GM18873 (cell line): ENCODE results near the gene TIAM2.
A peak's percentile ranks its signal among the peaks of the same experiment; 100 is the strongest.
"Not testable (repeated sequence)": the region's sequence is repeated elsewhere in the genome, so short reads cannot be mapped to it uniquely, and the experiment has no call there.

Source experiments
- ATAC-seq: cut with Tn5 transposase; IDR thresholded peaks from one replicate; pipeline ENCODE4 v1.9.1; 2021; ENCODE audit warnings: mild to moderate bottlenecking, moderate library complexity, moderate number of reproducible peaks; ENCODE audit not compliant: unreplicated experiment, low FRiP score

TIAM2 gene

DNA sequence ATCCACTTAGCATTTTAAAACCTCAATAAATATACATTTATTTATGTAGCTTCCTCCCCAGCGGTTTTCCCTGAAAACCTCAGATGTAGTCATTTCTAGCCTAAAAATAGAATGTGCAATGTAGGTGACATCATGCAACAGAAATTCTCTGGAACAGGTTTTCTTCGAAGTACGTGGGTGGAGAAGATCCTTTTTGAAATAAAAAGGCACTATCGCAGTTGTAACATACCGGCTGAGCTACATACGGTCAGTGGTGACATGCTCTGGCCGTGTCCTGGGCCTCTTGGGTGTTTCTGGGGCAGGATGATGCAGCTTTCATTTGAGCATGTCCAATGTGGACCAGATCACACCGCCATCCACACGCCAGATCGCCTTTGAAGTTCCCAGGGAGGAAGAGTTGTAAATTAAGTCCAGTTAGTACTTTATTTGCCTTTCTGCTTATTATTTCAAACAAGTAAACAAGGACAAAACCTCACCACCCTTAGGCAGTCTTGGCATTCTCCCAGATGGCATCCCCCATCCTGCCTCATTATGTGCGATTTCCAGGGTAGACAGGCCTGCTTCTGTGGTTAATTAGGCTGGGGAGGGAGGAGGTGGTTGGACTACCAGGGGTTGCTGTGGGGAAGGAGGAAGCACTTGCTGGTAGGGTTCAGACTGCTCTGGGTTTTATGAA is 159.2 kb downstream of the TIAM2 start:
- ATAC-seq: no peak

DNA sequence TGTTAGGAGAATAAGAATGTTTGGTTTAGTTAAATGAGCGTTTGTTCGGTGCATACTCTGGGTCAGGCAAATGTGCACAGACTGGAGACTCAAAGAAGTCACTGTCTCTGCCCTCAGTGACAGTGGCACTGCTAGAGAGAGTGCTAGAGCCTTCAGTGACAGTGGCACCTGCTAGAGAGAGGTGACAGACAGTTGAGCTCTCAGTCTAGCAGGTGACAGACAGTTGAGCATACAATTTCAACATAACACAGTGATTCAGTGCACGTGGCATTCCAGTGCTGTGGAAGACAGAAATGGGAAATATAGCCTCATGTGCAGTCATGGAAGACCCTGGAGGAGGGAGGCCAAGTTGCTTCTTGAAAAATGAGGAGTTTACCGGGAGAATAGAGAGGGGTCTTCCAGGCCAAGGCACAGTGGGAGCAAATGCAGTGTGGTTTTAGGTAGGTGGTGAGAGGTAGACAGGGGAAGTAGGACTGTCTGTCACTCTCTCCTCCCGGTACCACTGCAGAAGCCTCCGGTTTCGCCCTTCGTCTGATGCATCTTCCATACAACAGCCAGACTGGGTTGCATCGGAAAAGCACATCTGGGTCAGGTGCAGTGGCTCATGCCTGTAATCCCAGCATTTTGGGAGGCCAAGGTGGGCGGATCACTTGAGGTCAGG is 160.8 kb downstream of the TIAM2 start:
- no peak for ATAC-seq

DNA sequence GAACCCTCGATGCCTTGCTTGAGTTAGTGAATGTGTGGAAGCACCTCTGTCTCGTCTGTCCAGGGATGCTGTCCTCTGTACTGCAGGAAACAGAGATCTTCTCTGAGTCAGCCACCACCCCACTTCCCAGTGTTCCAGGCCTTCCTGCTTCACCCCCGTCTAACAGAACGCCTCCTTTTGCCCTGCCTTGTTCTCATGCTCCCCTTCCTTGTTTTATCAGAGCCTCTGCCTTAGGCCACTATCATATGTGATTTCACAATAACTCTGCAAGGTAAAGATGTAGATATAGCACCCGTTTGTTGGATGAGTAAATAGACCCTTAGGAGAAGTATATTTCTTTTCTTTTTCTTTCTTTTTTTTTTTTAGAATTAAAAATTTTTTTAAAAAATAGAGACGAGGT is 162.0 kb downstream of the TIAM2 start:
- no peak for ATAC-seq

DNA sequence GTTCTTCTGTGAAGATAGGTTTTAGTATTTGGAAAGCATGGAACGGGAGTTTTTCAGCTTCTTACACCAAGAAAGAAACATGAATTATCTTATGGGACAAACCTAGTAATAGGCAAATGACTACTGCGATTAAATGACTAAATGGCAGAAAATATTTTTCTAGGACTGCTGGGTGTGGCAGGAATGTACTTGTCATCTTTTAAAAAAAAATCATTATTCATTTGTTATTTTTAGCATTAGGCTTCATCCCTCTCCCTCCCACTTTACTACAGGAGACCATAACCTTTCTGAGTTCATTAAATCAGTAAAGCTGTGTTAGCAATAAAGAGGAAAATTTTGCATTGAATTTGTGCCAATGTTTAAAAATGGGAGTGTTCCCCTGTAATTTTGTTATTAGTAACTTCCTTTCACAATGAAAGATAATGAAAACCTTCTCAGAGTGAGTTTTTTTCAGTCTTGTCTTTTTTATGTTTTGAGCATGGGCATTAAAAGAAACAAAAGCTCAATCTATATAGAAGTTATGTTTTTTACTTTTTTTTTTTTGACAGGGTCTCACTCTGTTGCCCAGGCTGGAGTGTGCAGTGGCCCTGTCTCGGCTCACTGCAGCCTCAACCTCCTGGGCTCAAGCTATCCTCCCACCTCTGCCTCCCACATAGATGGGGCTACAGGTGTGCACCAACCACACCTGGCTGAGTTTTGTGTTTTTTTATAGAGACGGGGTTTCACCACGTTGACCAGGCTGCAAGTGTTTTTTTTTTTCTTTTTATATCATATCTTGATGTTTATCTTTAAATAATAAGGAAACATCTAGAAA is 163.1 kb downstream of the TIAM2 start:
- ATAC-seq: no peak

DNA sequence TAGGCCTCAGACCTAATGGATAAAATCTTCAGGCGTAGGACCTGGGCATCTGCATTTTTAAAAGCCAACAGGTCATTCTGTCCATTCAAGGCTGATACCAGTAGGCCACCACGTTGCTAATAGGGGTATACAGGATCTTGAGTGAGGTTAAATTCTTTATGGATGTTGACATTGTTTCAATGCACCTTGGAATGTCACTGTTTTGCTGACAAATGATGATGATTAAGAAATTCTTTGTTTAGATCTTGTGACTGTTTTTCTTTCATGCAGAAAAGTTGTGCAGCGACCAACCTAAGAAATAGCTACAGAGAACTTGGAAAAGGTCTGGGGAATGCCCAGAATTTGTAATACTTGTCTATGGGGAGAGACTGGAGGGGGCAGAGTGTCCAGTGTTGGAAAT is 167.6 kb downstream of the TIAM2 start:
- ATAC-seq: no peak

DNA sequence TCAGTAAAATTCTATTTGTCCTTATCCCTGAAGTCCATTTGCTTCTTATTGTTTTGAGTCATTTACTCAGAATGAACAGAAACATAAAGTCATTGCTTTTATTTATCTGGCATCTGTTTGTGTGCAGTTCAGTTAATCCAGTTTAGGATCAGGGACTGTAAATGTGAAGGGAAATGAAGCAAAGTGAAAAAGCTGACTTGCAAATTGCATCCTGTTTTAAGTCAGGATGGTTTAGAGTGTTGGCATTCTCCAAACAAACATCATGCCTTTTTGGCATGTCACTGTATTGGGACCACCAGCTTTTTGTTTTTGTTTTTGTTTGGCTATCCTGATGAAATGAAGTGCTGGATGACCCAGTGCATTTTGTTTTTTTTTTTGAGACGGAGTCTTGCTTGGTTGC is 168.5 kb downstream of the TIAM2 start:
- ATAC-seq: no peak

DNA sequence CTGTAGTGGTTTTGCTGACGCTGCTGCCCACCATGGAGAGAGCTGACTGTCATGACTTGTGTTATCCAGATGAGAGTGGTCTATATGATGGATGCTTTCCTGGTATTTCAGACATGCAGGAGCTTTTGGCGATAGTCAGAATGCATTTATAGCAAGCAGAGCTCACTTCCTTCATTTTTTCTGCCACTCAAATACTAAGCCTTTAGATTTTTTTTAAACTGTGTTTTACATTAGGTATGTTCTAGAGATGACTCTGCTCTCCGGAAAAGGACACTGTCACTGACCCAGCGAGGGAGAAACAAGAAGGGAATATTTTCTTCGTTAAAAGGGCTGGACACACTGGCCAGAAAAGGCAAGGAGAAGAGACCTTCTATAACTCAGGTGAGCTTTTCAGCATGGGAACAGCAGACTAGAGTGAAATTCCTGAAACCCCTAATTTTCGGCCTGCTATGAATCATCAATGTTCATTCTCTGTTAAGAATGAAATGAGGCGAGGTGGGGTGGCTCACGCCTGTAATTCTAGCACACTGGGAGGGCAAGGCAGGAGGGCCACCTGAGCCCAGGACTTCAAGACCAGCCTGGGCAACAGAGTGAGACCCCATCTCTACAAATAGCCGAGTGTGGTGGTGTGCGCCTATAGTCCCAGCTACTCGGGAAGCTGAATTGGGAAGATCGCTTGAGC is 170.1 kb downstream of the TIAM2 start:
- no peak for ATAC-seq

DNA sequence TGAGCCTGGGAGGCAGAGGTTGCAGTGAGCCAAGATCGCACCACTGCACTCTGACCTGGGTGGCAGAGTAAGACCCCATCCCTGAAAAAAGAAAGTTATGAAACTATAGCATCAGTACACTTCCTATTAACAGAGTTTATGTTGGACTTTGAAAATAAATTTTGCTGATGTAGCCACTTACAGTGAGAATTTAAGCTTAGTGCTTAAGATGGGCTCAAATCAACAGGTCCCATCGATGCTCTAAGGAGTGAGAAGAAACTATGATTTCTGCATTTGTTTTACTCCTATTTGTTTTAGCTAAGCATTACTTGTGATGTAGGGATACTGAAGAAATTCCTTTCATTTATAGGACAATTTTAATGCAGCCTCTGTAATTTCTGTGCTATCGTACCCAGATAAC is 175.4 kb downstream of the TIAM2 start:
- ATAC-seq: no peak

DNA sequence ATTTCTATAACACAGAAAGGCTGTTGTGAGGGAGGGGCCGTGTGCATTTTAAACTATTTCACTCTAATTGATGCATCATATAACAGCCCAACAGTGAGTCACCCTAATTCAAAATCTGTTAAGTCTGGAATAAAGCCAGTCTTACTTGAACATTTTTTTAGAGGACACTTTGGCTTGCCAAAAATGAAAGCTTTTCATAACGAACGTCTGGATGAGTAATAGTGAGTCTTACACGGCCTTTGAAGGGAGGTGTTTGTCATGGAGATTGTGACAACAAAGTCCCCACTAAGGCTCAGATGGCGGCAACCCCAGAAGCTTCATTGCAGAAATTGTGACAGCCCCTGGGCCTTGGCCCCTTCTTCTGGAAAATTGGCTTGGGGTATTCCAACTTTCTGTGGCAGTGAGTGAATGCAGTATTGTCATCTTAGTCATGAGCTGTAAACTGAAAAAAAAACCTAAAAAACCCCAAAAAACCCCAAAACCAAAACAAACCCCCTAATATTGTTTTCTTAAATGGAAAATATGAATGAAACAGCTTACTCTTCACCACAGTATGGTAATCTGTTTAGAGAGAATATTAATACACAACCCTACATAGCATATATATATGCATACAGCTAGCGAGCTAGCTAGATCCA is 176.1 kb downstream of the TIAM2 start:
- ATAC-seq: peak; percentile 70

DNA sequence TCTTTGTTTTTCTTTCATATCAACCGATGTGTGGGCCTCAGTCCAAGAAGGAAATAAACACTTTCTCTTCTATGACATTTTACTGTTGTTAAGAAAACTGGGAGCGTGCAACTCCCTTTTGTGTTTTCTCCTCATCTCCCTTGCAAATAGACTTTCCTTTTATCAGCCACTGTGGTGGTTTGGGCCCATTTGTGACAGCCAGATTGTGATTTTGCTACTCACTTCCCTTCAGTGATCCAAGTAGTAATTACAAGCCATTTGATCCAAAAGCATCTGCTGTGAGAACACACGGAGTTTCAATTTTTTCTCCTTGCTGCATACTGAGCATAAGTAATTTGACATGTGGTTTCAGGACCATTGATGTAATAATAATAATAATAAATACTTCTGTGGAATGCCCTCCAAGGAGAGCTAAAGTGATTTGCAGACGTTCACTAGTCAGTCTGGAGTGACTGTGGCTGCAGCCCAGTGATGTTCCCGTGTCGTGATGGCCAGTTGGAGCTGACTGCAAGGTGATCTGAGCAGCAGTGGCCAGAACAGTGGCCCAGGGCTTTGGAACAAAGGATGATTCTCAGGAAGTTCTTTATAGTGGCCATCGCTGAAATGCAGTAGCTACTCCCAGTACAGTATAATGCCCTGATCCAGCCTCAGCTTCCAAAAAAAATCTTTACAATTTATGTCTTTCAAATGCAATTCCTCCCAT is 176.8 kb downstream of the TIAM2 start:
- ATAC-seq: peak; percentile 7

DNA sequence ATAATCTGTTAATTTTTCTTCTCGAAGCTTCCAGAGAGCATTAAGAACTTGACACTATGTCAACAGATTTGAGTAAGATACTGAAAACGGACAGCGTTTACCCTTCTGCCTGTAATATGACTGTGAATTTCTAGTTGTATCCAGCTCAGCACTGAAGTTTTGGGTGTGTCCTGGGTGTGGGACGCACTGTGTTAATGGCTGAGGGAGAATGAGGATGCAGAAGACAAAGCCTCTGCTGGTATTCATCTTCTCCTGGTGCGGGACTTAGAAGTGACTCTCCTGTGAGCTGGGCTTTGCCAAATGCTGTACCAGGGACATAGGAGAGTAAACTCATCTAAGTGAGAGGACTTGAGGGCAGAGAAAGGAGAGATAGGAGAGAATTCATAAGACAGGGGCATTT is 178.4 kb downstream of the TIAM2 start:
- no peak for ATAC-seq

DNA sequence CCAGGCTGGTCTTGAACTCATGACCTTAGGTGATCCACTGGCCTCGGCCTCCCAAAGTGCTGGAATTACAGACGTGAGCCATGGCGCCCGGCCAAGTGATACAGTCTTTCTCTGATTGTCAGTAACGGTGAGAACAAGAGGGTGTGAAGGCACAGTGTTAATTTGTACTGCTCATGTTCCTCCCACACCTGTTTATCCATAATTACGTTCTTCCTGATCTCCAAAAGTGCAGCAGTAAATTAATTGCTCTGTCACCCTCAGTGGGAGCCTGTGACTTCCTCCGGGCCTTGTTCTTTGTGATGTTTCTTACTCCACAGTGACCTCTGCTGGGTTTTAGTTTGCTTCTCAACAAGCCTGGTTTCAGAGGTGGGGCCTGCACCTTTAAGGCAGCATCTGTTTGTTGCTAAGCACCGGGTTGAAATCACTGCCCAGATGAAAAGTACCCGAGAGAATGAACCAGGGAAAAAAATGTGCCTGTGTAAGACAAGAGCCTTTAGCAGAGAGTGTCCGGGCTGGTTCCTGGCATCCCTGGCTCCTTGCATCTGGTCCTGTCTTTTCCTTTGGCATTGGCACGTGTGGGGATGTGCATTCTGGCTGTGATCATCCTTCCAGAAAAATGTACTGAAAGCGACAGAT is 179.6 kb downstream of the TIAM2 start:
- peak; percentile 48 for ATAC-seq

DNA sequence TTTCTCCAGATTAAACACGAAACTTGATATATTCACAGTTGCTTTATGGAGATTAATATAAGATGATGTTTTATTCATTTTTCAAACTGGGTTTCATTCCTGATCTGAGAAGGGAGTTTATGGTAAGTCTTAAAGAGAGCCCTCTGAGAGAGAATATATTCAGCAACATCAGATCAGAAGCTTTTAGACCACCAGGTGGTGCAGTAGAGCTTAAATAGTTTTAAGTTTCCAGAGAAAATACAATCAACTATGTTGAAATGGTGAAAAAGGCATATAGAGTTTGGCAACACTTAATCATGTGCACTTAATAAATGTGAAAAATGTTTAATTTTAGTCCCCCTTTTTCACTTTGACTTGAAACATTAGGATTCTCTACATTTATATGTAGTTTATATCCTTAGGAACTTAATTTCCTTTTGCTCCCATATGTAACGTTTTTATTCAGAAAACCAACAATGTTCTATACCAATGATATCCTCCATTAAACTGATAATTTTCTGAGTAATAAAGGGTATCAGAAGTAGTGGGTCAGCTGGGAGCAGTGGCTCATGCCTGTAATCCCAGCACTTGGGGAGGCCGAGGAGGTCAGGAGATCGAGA is 182.3 kb downstream of the TIAM2 start:
- no peak for ATAC-seq

DNA sequence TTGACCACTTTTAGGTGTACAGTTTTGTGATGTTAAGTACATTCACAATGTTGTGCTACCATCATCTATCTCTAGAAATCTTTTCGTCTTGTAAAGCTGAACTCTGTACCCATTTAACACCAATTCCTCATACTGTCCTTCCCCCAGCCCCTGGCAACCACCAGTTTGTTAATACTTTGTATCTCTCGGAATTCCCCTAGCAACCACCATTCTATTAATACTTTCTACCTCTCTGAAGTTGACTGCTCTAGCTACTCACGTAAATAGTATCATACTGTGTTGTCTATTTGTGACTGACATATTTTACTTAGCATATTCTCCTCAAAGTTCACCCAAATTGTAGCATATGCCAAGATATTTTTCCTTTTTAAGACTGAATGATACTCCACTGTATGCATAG is 186.4 kb downstream of the TIAM2 start:
- ATAC-seq: peak; percentile 61

DNA sequence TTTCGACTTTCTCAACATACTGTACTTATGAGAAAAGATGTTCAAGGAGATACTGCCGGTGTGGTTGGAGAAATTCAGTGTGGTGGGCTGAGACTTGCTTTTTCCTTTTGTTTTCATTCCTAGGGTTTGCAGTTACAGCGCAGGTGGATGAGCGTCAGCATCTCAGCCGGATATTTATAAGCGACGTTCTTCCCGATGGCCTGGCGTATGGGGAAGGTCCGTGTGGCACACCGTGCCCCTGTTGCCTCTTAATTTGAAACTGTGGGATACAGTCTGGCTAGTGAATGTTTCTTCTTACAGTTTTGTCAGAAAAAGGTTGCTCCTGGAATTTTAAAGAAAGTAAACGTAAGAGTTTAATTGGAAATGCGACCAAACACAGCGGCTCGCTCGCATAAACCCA is 187.0 kb downstream of the TIAM2 start:
- no peak for ATAC-seq

DNA sequence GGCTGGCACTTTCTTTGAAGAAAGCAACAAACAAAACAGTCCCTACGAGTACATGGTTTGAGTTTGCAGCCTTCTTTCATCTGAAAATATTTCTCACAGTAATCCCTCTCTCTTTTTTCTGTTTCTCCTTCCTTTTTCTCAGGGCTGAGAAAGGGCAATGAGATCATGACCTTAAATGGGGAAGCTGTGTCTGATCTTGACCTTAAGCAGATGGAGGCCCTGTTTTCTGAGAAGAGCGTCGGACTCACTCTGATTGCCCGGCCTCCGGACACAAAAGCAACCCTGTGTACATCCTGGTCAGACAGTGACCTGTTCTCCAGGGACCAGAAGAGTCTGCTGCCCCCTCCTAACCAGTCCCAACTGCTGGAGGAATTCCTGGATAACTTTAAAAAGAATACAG is 188.0 kb downstream of the TIAM2 start:
- ATAC-seq: peak; percentile 42

DNA sequence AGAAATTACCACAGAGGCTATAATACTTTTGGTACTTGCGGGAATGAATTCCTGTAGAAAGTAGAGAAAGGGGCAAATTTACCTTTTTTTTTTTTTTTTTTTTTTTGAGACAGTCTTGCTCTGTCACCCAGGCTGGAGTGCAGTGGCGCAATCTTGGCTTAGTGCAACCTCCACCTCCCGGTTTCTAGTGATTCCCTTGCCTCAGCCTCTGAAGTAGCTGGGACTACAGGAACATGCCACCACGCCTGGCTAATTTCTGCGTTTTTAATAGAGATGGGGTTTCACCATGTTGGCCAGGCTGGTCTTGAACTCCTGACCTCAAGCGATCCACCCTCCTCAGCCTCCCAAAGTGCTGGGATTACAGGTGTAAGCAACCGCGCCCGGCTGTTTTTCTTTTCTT is 189.9 kb downstream of the TIAM2 start:
- not testable (repeated sequence) for ATAC-seq

DNA sequence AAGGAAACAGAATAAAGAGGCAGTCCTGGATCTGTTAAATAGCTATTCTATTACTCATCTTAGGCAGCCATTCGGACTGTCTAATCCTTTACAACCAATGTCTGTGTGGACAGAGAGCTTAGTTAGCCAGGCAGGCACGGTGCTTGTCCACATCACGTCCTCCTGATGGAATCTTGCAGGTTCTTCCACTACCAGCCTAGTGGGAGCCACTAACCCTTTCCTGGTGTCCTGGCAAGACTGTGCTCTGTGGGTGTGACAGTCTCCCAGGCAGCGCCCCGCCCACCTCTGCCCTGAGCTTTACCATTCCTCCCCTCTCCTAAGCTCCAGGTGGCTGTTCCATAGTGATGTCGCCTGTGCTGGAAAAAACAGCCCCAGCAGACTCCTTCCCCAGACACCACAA is 190.4 kb downstream of the TIAM2 start:
- no peak for ATAC-seq

DNA sequence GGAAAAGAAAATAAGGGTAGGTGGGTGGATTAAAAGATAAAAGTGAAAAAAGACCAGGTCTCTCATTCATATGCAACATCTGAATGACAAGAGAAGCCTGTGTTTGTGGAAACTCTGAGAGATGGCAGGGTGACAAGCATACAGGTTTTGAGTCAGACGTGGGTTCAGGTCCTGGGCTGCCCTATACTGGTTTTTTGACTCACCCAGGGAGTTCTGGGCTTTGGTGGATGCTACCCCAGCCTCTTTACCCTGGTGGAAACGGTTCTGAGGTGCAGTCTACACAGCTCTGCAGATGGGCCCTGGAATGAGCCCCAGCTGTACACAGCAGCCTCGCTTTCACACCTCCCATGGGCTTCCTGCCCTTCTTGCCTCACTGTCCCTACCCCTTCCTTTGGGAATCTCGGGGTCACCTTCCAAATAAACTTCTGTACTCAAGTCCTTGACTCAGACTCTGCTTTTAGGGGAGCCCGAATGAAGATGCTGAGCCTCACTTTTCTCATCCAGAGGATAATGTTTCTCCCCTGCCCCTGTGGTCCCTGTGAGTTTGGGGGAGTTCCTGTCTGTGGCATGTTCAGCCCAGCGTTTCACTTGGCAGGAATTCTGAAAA is 191.0 kb downstream of the TIAM2 start:
- ATAC-seq: no peak
